CD4-positive, alpha-beta T cell treated with Interleukin-6 at 100 ng/mL for 8 hours (primary cell): ENCODE results near the gene RBMS3.

Experiments
- DNase-seq: peaks from one replicate; pipeline ENCODE4 v3.0.0-alpha.2; 2020; ENCODE audit warnings: mixed read lengths, low spot score

Gene RBMS3

DNA sequence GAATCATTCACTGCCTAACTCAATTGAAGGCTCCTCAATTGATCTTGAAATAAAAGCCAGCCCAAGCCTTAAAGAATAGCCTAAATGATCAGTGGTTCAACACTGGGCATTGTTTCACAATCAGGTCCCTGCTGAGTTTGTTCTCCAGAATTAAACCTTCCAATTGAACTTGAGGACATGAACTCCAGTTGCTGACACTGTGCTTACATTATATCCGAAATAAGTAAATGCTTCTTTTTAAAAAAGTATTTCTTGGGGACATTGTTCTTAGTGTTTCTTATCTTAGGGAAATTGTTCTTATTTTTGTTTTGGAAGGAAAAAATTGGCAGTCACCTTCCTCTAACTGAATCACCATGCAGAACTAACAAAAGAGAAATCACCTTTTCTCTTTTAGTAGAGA, 450.2 kb downstream of the RBMS3 start:
- DNase-seq, result no peak

GRCh38 chr3:29741231-29741630, 460.4 kb downstream of the RBMS3 start:
- no peak for DNase-seq

- DNase-seq, result no peak
Measured at GRCh38 chr3:29745232-29745870, 464.5 kb downstream of the RBMS3 start.

DNA sequence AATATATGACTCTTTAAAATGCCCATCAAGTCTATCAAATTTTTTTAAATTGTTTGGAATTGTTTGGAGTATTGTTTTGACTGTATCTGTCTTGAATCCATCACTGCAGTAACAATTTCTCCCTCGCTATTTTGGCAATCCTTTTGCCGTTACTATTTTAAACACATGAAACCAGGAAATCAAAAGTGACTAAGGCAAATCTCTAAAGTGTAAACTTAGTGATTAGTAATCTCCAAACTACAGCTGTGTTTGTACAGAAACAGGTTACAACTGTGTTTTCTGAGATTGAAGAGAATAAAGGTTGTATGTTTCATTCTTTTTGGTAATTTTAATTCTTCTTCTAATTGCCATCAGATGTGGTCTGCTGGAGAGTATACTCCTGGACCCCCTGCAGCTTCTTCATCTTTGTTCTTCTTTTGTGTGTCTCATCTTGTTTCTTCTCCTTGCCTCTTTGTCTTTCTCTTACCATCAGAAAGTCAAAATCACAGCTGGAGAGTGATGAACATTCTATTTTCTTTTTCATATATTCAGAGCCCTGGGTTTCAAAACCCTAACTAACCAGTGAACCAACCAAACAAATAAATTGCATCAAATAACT, 465.4 kb downstream of the RBMS3 start:
- DNase-seq, result no peak

DNA sequence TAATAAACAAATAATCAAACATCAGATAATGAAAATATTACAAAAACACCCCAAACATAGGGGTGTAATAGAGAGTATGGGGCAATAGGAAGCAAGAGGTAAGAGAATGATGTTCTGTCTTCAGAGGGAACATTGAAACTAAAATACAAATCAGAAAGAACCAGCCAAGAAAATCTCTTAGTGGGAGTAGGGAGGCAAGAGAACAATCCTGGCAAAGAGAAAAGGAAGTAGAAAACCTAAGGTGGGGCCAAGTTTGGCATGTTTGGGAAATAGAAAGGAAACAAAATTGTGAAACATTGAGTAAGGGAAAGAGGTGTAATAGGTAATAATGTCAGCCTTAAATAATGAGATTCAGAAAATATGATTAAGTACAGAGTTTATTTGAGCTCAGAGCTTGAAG, 467.1 kb downstream of the RBMS3 start:
- no peak for DNase-seq

GRCh38 chr3:29751647-29752314, 470.9 kb downstream of the RBMS3 start:
- no peak for DNase-seq

- no peak for DNase-seq
Measured at GRCh38 chr3:29754346-29754745, 473.5 kb downstream of the RBMS3 start.

- no peak for DNase-seq
Measured at GRCh38 chr3:29755416-29755815, 474.5 kb downstream of the RBMS3 start.

DNA sequence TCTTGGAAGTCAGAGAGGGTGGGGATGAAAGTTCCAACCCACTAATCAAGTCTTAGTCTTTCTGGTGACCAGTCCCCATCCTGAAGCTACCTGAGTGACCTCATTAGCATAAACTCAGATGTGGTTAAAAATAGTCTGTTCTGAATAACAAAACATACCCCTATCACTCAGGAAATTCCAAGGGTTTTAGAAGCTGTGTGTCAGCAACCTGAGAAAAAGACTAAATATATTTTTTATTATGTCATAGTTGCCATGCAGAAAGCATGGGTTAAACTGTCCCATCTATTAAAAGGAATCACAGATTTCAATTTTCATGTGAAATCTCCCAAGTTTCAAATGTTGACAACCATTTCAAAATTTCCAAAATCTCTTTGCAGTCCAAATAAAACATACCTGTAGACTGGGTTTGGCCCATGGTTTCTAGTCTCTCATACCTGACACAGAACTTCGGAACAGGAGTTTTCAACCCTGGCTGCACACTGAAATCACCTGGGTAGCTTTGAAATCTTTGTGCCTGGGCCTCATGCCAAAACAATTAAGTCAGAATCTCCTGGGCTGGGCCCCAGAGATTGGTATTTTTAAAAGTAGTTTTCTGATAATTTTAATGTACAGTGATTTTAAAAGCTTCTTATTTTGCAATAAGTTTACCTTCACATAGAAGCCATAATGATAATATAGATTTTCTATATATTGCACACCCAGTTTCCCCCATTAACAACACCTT, 476.3 kb downstream of the RBMS3 start:
- no peak for DNase-seq

- no peak for DNase-seq
Measured at GRCh38 chr3:29758108-29758433, 477.2 kb downstream of the RBMS3 start.

DNA sequence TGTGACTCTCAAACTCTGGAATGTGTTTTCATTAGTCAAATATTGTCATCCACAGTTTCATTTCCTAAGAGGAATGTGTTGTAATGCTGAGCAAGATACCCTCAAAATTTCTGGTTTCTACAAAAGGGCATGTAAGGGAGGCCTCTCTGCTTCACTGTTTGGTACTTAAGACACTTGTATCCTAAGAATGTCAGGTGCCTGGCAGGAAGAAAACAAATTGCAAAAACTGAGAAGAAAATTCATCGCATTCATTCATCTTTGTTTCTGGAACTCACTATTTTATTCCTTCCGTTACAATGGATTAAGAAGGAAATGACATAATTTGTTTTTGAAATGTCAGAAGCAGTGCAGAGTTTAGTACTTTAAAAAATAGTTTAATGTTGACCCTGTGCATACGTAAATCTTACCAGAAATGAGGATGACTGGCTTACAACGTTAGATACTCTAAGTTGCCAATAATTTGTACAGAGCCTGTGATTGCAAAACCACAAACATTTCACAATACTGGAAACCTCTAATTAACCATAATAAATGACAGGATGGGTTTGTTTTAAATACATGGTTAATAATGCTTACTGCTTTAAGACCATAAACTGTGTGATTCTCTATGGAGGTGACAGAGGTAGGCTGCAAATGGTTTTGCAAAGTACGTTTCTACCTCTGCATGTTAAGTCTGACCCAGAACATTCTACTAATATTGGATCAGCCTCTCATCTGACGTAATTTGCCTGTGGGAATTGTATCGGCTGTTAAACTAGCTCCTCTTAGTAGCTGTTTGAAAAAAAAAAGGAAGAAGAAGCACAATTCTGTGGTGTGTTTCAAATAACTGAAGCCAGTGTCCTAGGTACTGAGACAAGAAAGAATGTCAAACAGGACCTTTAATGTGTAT, 477.8 kb downstream of the RBMS3 start:
- DNase-seq, result no peak

DNA sequence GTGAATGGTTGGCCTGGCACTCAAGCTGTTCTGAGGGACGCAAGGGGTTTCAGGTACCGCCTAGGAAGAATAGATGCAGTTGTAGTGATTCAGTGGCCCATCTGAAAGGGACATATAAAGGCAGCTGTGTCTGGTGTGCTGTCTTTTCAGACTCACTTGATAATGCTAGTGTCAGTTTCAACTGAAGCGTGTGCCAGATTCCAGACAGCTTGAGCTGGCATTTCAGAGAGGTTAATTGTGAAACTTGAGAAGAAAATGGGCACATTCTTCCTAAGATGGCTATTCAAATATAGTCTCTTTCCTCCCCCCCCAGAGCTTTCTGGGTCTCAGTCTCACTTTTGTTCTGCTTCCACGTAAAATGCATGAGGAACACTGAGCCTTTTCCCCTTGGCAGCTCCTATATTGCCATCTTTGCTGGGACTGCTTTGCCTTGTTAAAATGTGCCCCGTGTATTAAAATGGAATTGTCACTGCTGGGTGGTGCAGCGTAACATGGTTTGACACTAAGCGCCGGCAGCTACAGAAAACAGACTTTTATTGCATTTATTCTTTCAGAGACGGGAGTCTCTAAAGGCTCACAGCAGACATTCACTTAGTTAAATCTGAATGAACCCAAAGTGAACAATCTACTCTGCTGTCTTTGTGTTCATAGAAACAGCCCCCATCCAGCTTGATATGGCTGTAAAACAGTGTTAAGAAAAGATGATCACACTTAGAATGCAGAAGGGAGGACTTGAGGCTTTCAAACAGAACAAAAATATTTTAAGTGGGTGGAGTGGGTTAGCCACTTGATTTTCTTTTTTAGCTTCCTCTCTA, 478.7 kb downstream of the RBMS3 start:
- DNase-seq, result no peak

- no peak for DNase-seq
Measured at GRCh38 chr3:29760226-29760685, 479.4 kb downstream of the RBMS3 start.

GRCh38 chr3:29761517-29761916, 480.6 kb downstream of the RBMS3 start:
- no peak for DNase-seq

- no peak for DNase-seq
Measured at GRCh38 chr3:29763115-29763514, 482.2 kb downstream of the RBMS3 start.

GRCh38 chr3:29764041-29764440, 483.2 kb downstream of the RBMS3 start:
- no peak for DNase-seq

DNA sequence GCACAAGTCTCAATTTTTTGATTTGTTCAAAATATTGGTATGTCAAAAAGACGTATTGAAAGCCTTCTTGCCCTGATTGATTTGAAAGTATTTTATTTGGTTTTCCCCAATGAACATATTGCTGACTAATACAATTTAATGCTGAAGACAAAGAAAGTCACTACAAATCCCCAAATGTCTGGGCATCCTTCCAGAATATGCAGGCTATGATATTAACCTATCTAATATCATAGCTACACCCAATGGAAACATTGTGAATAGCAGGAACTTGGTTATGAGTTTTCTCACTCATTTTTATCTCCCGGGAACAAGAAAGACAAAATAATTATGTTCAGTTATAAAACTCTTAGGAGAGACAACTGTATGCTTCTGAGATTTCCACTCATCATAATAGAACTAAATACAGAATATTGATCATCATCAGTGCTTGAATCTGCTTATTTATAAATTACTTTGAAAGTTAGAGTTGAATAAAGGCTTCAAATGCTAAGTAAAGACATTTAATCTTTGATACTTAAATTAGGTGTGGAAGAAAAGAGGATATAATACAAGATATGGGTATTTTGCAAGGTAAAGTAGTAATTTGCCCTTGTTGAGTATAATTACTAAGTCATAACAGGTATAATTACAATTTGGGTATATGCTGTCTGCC, 483.9 kb downstream of the RBMS3 start:
- DNase-seq, result no peak

GRCh38 chr3:29771602-29772001, 490.7 kb downstream of the RBMS3 start:
- DNase-seq, result no peak

GRCh38 chr3:29772436-29772835, 491.6 kb downstream of the RBMS3 start:
- DNase-seq, result no peak

- DNase-seq, result no peak
Measured at GRCh38 chr3:29773481-29773880, 492.6 kb downstream of the RBMS3 start.

DNA sequence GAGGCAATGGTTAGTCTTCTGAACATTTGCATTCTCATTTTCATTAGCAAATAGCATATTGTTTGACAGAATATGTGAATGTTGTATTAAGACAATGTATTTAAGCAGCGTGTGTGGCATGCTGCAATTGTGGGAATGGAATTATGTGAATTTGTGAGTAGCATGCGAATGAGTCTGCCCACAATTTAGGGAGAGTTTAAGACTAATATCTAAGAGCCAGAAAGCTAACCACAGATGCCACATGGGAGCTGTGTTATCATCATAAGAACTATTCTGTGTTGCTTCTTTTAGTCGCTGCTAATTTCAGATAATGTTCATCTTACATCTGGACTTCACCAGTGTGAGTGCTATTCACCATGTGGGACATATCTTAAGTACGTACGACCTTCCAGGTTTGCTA, 494.5 kb downstream of the RBMS3 start:
- no peak for DNase-seq
